Stromal cell of bone marrow (primary cell): ENCODE results near the gene SLC9C1.

Experiments
- DNase-seq: peaks from one replicate; pipeline ENCODE4 v3.0.0-alpha.2; 2012; ENCODE audit warnings: low read depth

Gene SLC9C1

GRCh38 chr3:112130638-112130993, 163.4 kb downstream of the SLC9C1 start:
- DNase-seq = no peak

GRCh38 chr3:112129925-112130637, 163.9 kb downstream of the SLC9C1 start:
- DNase-seq = no peak

DNA sequence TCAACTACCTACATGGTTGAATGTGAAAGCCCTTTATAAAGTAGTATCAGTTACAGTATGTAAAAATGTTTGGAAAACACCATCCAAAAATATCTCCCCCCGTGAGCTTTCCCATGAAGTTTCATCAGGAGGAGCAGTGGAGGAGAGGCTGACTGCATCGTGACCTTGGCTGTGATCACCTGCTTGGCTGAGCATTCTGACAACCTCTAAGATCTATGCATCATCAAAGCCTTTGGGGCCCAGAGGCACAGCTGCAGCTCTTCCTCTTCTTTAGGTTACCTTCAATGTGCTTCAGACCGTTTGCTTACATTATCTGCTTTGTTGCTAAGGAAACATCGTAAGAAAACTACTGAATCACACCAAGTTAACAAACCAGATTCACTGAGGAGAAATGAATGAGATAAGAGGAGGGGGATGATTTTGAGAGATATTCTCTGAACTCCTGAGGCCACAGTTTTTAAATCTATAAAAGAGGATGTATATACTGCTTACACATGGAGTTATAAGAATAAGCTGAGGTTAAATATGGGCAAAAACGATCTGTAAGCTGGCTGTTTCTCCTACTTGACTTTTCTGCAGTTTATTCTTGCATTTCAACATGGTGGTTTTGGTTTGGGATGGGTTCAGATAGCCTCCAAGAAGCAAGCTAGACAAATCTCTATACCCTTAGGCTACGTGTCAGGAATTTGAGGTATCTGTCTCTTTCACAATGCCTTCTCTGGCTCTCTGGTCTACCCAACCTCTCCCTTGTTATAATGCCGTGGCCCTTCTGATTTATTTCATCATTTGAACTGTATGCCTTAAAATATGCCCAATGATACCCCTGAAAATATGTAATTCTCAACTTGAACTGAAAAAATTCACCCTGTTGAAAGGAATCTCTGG, 164.9 kb downstream of the SLC9C1 start:
- no peak for DNase-seq

- DNase-seq = no peak
Observed at GRCh38 chr3:112127522-112128494, 166.2 kb downstream of the SLC9C1 start.

- DNase-seq = no peak
Observed at GRCh38 chr3:112126511-112126911, 167.5 kb downstream of the SLC9C1 start.

DNA sequence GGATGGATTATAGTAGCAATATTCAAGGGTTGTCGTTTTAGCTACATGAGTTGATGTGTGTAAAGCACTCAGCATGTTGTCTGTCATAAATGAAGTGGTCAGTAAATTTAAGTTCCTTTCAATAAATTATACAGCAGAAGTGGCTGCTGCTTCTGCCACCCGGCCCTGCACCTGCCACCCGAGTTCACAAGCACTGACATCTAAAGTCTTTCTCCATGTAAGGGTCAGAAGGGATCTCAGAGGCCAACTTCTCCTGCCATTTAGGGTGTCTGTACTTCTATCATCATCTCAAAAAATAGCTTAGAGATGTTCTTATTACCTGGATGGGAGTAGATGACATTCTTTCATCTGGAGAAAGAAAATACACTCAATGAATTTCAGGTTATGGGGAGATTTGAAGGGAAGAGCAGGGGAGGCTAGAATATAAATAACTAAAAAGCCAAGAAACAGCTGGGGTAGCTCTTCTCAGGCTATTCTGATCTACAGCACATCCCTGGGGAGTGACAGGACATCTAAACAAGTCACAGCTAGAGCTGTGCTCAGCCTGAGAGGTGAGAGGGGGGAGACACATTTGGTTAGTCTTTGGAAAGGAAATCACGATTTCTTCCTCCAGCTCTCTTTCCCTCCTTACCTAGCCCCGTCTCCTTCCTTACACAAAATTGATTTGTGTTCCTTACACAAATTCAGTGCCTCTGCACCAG, 169.0 kb downstream of the SLC9C1 start:
- no peak for DNase-seq

GRCh38 chr3:112123548-112123947, 170.5 kb downstream of the SLC9C1 start:
- DNase-seq = no peak

- DNase-seq = no peak
Observed at GRCh38 chr3:112122870-112123269, 171.1 kb downstream of the SLC9C1 start.

GRCh38 chr3:112121577-112122547, 172.2 kb downstream of the SLC9C1 start:
- no peak for DNase-seq

DNA sequence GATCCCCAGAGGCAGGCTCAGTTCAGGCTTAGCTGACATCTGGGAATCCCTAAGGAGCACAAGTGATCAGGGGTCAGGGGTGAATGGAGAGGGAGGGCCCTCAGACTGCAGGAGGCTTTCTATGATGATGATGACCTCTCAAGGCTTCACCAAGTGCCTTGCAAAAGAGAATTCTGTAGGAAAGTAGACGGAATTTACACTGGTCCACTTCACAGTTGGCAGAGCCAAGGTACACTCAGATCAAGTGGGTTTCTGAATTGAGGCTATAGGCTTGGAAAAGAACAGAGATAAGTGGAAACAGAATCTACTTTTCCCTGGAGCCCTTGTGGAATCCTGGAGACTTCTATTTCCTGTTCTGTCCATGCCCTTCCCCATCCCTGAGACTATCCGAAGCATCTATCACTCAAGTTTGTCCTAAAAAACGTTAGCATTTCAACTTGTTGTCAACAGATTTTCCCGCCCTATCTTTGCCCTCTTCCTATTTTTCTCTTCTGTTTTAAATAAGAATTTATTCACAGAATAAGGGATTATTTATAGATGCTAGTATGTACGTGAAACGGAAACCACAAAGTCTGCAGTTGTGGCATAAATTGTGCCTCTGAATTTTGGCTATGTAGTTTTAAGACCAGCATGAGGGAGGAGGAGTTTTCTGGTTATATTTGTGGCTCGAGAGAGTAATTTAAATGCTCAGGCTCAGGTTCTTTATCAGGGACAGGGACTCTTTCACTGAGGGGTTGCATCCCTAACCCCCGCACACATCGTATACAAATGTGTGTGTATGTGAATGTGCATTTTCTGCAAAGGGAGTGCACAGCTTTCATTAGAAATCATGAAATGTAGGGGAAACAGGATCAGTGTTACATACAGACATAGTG, 173.8 kb downstream of the SLC9C1 start:
- DNase-seq = no peak

- no peak for DNase-seq
Observed at GRCh38 chr3:112117841-112118571, 176.0 kb downstream of the SLC9C1 start.

- DNase-seq = no peak
Observed at GRCh38 chr3:112117415-112117814, 176.6 kb downstream of the SLC9C1 start.

- no peak for DNase-seq
Observed at GRCh38 chr3:112116748-112117186, 177.2 kb downstream of the SLC9C1 start.

DNA sequence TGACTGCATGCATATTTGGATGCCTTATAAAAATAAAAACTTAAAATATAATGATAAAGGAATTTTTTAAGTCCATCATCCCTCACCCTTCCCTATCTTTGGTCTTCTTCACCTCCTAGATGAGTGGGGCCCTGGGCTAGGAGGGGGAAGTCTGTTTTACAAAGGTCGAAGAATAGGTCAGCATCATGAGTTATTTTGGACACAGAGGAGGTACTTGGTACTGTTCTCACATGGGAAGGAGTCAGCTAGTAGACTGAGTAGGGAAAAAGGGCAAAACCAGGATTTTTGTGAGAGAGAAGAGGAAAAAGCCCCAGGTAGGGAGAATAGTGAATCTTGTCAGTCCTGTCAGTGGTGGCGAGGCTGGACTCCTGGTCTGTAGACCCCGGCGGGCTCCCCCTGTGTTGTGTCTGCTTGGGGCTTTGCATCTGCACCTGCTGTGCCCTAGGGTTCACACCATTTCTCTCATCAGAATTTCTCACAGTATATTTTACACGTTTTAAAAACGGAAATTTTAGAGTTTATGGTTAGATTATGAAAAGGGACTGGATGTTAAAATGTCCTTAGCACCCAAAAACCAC, 178.1 kb downstream of the SLC9C1 start:
- DNase-seq = no peak

GRCh38 chr3:112115161-112115739, 178.8 kb downstream of the SLC9C1 start:
- no peak for DNase-seq

DNA sequence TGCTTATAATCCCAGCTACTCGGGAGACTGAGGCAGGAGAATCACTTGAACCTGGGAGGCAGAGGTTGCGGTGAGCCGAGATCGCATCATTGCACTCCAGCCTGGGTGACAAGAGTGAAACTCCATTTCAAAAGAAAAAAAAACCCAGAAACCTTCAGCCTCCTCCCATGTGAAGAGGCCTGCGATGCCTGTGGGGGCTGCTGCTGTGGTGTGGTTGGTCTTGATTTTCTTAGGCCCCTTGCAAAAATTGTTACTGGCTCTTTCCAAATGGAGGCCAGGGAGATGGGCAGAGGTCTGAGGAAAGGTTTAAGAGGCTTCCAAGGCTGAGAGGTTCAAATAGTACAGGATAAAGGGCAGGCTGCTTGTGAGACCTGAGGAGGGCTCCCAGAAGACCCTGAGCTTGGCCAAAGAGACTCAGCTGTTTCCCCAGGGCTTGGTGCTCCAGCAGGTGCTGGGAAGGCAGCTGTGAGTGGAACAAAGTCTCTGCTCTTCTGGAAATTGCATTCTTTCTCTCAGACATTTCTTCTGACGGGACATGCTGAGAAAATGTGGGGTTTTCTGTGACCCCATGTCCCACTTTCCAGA, 179.3 kb downstream of the SLC9C1 start:
- no peak for DNase-seq

DNA sequence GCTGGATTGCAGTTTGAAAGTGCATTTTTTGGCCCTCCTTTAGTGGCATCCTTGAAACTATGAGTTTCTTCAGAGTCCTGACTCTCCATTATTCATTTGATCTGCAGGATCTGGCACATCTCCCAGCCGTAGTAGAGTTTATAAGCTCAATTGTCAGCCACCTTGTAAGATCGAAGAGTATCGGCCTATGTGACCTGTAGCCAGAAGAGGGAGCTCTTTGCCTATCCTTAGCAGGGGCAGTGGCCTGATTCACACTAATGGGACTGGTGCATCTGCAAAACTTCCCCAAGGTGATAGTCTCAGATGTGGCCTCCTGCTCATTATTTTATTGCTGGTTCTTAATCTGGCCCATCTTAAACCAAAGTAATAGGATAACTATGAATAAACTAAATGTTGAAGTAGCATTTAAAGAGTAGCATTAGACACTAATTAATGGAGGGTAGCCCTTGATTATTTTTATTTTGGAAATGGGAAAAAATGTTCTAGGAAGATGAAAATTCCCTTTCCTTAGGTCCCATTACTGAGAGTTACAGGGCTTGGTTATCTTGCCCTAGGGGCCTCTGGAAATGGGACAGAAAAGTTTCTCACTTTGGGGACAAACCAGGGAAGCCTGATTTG, 182.1 kb downstream of the SLC9C1 start:
- peak; percentile 39 for DNase-seq
